ENCODE results near the gene TENT4B. TPM values are rescaled to one million over a fixed set of nuclear protein-coding genes. Genes with fewer than 3 reads are reported as not detected.
"Not testable (repeated sequence)": the region's sequence is repeated elsewhere in the genome, so short reads cannot be mapped to it uniquely, and the experiment has no call there.

TENT4B gene
- total RNA-seq, 1 donor from 2014 or later, result 8.4 TPM

DNA sequence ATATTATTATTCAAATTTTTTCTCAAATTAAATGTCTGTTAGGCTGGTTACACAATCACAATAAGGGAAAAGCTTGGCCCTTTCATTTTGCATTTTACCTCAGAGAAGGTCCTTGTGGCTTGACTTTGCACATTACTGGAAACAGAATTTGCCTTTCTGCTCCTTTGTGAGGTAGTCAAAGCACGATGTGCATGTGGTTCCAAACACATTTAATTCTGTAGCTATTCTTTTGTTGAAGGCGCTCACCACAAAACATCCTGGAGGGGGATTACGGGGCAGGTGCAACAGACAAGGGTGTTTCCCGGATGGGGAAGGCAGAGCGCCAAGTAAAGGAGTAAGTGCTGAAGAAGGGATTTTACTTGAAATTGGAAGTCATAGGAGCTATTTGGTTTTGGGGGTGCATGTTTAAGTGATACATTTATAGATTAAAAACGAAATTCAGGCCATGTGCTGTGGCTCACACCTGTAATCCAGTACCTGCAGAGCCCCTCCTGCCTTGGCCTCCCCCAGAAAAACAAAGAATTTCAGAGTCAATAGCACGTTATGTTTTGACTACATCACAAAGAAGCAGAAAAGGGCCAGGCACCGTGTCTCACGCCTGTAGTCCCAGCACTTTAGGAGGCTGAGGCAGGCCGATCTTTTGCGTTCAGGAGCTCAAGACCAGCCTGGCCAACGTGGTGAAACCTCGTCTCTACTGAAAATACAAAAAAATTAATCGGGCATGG, 31.2 kb upstream of the TENT4B start:
- Mint-ChIP-seq H3K4me1 (ENCODE audit: low read depth) (no peaks in the 10 kb centered on the region), H3K27me3 (ENCODE audit: low read depth) (peaks cover 4% of the 10 kb centered on the region), H3K4me3 (ENCODE audit: unreplicated experiment) (no peak overlapping the region), H3K36me3 (ENCODE audit: low read depth) (peaks cover 3% of the 10 kb centered on the region), H3K27ac (ENCODE audit: unreplicated experiment) (no peak overlapping the region), H3K9me3 (ENCODE audit: low read depth) (peaks cover 4% of the 10 kb centered on the region)
- TF ChIP-seq, protein P1, sequence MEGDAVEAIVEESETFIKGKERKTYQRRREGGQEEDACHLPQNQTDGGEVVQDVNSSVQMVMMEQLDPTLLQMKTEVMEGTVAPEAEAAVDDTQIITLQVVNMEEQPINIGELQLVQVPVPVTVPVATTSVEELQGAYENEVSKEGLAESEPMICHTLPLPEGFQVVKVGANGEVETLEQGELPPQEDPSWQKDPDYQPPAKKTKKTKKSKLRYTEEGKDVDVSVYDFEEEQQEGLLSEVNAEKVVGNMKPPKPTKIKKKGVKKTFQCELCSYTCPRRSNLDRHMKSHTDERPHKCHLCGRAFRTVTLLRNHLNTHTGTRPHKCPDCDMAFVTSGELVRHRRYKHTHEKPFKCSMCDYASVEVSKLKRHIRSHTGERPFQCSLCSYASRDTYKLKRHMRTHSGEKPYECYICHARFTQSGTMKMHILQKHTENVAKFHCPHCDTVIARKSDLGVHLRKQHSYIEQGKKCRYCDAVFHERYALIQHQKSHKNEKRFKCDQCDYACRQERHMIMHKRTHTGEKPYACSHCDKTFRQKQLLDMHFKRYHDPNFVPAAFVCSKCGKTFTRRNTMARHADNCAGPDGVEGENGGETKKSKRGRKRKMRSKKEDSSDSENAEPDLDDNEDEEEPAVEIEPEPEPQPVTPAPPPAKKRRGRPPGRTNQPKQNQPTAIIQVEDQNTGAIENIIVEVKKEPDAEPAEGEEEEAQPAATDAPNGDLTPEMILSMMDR (IDR thresholded peaks at IDR 0.05), result no peak
- DNase-seq (ENCODE audit: low spot score), result no peak

DNA sequence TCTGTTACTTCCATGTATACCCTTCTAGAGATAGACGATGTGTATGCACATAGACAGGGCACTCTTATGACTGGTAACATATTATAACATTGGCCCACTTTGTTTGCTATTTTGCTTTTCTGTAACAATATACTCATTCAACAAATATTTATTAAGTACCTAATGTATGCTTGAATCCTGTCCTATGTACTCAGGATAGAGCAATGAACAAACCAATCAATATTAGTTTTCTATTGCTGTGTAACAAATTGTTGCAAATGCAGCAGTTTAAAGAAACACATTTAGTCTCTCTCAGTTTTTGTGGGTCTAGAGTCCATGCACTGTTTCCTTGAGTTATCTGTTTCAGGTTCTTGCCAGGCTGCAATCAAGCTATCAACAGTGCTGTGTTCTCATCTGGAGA, 29.7 kb upstream of the TENT4B start:
- TF ChIP-seq, protein P1 (IDR thresholded peaks at IDR 0.05), result no peak
- Mint-ChIP-seq H3K27me3 (ENCODE audit: low read depth) (peaks cover 4% of the 10 kb centered on the region), H3K36me3 (ENCODE audit: low read depth) (peaks cover 3% of the 10 kb centered on the region), H3K27ac (ENCODE audit: unreplicated experiment) (no peak overlapping the region), H3K4me3 (ENCODE audit: unreplicated experiment) (no peak overlapping the region), H3K9me3 (ENCODE audit: low read depth) (peaks cover 4% of the 10 kb centered on the region), H3K4me1 (ENCODE audit: low read depth) (no peaks in the 10 kb centered on the region)
- DNase-seq (ENCODE audit: low spot score), result no peak

GRCh38 chr16:50124769-50125168, 28.3 kb upstream of the TENT4B start:
- no peak overlapping the region for H3K27ac Mint-ChIP-seq (ENCODE audit: unreplicated experiment)
- TF ChIP-seq, protein P1 (IDR thresholded peaks at IDR 0.05), result no peak
- no peak for DNase-seq (ENCODE audit: low spot score)
- H3K9me3 Mint-ChIP-seq (ENCODE audit: low read depth), result peaks cover 4% of the 10 kb centered on the region
- H3K36me3 Mint-ChIP-seq (ENCODE audit: low read depth), result peaks cover 3% of the 10 kb centered on the region
- no peaks in the 10 kb centered on the region for H3K4me1 Mint-ChIP-seq (ENCODE audit: low read depth)
- no peak overlapping the region for H3K4me3 Mint-ChIP-seq (ENCODE audit: unreplicated experiment)
- peaks cover 4% of the 10 kb centered on the region for H3K27me3 Mint-ChIP-seq (ENCODE audit: low read depth)

GRCh38 chr16:50126183-50126582, 26.9 kb upstream of the TENT4B start:
- H3K9me3 Mint-ChIP-seq (ENCODE audit: low read depth), result peaks cover 4% of the 10 kb centered on the region
- no peak for DNase-seq (ENCODE audit: low spot score)
- H3K27me3 Mint-ChIP-seq (ENCODE audit: low read depth), result peaks cover 4% of the 10 kb centered on the region
- no peaks in the 10 kb centered on the region for H3K4me1 Mint-ChIP-seq (ENCODE audit: low read depth)
- no peak overlapping the region for H3K4me3 Mint-ChIP-seq (ENCODE audit: unreplicated experiment)
- TF ChIP-seq, protein P1 (IDR thresholded peaks at IDR 0.05), result no peak
- H3K36me3 Mint-ChIP-seq (ENCODE audit: low read depth), result peaks cover 3% of the 10 kb centered on the region
- no peak overlapping the region for H3K27ac Mint-ChIP-seq (ENCODE audit: unreplicated experiment)

- not testable (repeated sequence) for H3K9me3 Mint-ChIP-seq (ENCODE audit: low read depth); H3K36me3 Mint-ChIP-seq (ENCODE audit: low read depth); H3K4me3 Mint-ChIP-seq (ENCODE audit: unreplicated experiment); H3K4me1 Mint-ChIP-seq (ENCODE audit: low read depth); DNase-seq (ENCODE audit: low spot score); H3K27me3 Mint-ChIP-seq (ENCODE audit: low read depth); H3K27ac Mint-ChIP-seq (ENCODE audit: unreplicated experiment)
Observed at GRCh38 chr16:50132571-50132970, 20.5 kb upstream of the TENT4B start.

GRCh38 chr16:50133214-50133613, 19.9 kb upstream of the TENT4B start:
- Mint-ChIP-seq H3K27me3 (ENCODE audit: low read depth) (peaks cover 2% of the 10 kb centered on the region), H3K9me3 (ENCODE audit: low read depth) (no peaks in the 10 kb centered on the region), H3K27ac (ENCODE audit: unreplicated experiment) (no peak overlapping the region), H3K4me3 (ENCODE audit: unreplicated experiment) (no peak overlapping the region), H3K36me3 (ENCODE audit: low read depth) (no peaks in the 10 kb centered on the region), H3K4me1 (ENCODE audit: low read depth) (no peaks in the 10 kb centered on the region)
- TF ChIP-seq, protein P1 (IDR thresholded peaks at IDR 0.05), result no peak
- no peak for DNase-seq (ENCODE audit: low spot score)

Data from chondrocyte (in vitro differentiated cells).